Glutamatergic neuron (in vitro differentiated cells): Measurements from ENCODE around the gene PLEKHA6. TPM values are rescaled to one million over a fixed set of nuclear protein-coding genes. Genes with fewer than 3 reads are reported as not detected.

Source experiments
- DNase-seq: peaks from one replicate; pipeline ENCODE4 v3.0.0; 2022
- H3K27ac Mint-ChIP-seq: one replicate; pipeline ENCODE4 v1.8.0; 2020; ENCODE audit warnings: mild to moderate bottlenecking, mixed read lengths, inconsistent platforms; ENCODE audit not compliant: unreplicated experiment
- H3K27me3 Mint-ChIP-seq: one replicate; pipeline ENCODE4 v1.8.0; 2020; ENCODE audit warnings: mild to moderate bottlenecking, moderate library complexity, mixed read lengths, inconsistent platforms; ENCODE audit not compliant: unreplicated experiment
- H3K36me3 Mint-ChIP-seq: one replicate; pipeline ENCODE4 v1.8.0; 2020; ENCODE audit warnings: mild to moderate bottlenecking, mixed read lengths, inconsistent platforms; ENCODE audit not compliant: unreplicated experiment
- H3K4me1 Mint-ChIP-seq: one replicate; pipeline ENCODE4 v1.8.0; 2020; ENCODE audit warnings: mild to moderate bottlenecking, low read depth, mixed read lengths, inconsistent platforms; ENCODE audit not compliant: unreplicated experiment
- H3K4me3 Mint-ChIP-seq: one replicate; pipeline ENCODE4 v1.8.0; 2020; ENCODE audit warnings: mild to moderate bottlenecking, mixed read lengths, inconsistent platforms; ENCODE audit not compliant: unreplicated experiment
- H3K9me3 Mint-ChIP-seq: one replicate; pipeline ENCODE4 v1.8.0; 2020; ENCODE audit warnings: mild to moderate bottlenecking, moderate library complexity, mixed read lengths, inconsistent platforms; ENCODE audit not compliant: unreplicated experiment
- total RNA-seq: library from RNA; stranded (reverse); fragmentation: NEBNext Ultra II Directional; extraction: Animal tissue kit (Norgen Biotek cat#: 25700); gene quantifications from one replicate; pipeline ENCODE4 v1.2.1, GENCODE V29; 2021; ENCODE audit not compliant: unreplicated experiment
- TF ChIP-seq, protein P1 (sequence below): fragments of 200-600 bp; sonication (generic); IDR thresholded peaks from one replicate; pipeline ENCODE4 v1.5.0; 2021; ENCODE audit not compliant: partially characterized antibody, unreplicated experiment

Gene PLEKHA6
- total RNA-seq, 1 donor from 2014 or later: 72.7 TPM

- H3K9me3 Mint-ChIP-seq: no peaks in the 10 kb centered on the region
- no peak overlapping the region for H3K4me3 Mint-ChIP-seq
- TF ChIP-seq, protein P1, sequence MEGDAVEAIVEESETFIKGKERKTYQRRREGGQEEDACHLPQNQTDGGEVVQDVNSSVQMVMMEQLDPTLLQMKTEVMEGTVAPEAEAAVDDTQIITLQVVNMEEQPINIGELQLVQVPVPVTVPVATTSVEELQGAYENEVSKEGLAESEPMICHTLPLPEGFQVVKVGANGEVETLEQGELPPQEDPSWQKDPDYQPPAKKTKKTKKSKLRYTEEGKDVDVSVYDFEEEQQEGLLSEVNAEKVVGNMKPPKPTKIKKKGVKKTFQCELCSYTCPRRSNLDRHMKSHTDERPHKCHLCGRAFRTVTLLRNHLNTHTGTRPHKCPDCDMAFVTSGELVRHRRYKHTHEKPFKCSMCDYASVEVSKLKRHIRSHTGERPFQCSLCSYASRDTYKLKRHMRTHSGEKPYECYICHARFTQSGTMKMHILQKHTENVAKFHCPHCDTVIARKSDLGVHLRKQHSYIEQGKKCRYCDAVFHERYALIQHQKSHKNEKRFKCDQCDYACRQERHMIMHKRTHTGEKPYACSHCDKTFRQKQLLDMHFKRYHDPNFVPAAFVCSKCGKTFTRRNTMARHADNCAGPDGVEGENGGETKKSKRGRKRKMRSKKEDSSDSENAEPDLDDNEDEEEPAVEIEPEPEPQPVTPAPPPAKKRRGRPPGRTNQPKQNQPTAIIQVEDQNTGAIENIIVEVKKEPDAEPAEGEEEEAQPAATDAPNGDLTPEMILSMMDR: no peak
- no peaks in the 10 kb centered on the region for H3K27me3 Mint-ChIP-seq
- peaks cover 9% of the 10 kb centered on the region for H3K36me3 Mint-ChIP-seq
- no peaks in the 10 kb centered on the region for H3K4me1 Mint-ChIP-seq
- DNase-seq: no peak
- H3K27ac Mint-ChIP-seq: no peak overlapping the region
These were observed 187.2 kb downstream of the PLEKHA6 start for GRCh38 chr1:204172404-204173029.

DNA sequence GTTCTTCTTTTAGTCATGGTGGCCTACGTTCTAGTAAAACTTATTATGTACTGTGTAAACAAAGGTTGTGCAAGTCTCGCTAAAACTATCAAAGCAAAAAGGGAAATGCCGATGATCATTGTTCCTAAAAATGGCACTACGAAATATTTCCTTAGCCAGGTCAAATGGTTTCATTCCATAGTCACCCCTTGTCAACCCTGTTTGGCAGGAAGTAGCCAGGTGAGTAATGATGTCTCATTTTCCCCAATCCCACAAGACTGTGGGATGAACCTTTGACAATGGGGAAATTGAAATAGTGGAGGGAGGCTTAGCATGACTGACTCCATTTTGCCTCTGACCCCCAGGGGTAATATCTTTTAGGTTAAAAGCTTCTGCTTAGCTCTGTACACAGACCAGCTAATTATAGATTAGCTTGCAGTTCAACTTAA is 188.0 kb downstream of the PLEKHA6 start:
- no peaks in the 10 kb centered on the region for H3K4me1 Mint-ChIP-seq
- TF ChIP-seq, protein P1: no peak

GRCh38 chr1:204170494-204171155 is 189.1 kb downstream of the PLEKHA6 start:
- H3K36me3 Mint-ChIP-seq: peaks cover 9% of the 10 kb centered on the region
- TF ChIP-seq, protein P1: no peak
- DNase-seq: no peak
- no peaks in the 10 kb centered on the region for H3K4me1 Mint-ChIP-seq
- no peak overlapping the region for H3K27ac Mint-ChIP-seq
- no peaks in the 10 kb centered on the region for H3K9me3 Mint-ChIP-seq
- H3K4me3 Mint-ChIP-seq: no peak overlapping the region
- H3K27me3 Mint-ChIP-seq: no peaks in the 10 kb centered on the region

More for the DNA sequence above, 188.0 kb downstream of the PLEKHA6 start:
- no peaks in the 10 kb centered on the region for H3K27me3 Mint-ChIP-seq
- H3K9me3 Mint-ChIP-seq: no peaks in the 10 kb centered on the region
- no peak for DNase-seq
- no peak overlapping the region for H3K27ac Mint-ChIP-seq
- H3K4me3 Mint-ChIP-seq: no peak overlapping the region
- peaks cover 9% of the 10 kb centered on the region for H3K36me3 Mint-ChIP-seq

DNA sequence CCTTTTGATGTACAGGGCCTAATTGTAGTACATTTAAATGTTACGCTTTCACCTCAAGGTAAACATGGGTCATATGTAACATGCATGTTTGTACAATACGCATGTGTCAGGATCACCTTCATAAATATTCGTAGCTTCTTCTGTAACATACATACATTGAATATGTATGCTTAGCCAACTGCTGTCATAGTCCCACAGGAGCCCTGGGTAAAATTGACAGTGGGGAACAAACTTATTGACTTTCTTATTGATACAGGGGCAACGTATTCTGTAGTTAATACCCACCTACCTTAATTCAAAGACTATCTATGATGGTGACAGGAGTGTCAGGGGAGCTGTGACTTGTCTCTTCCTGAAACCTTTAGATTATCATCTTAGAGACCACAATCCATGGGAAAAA is 189.9 kb downstream of the PLEKHA6 start:
- Mint-ChIP-seq H3K27me3 (no peaks in the 10 kb centered on the region), H3K4me3 (no peak overlapping the region), H3K36me3 (peaks cover 9% of the 10 kb centered on the region), H3K27ac (no peak overlapping the region), H3K9me3 (no peaks in the 10 kb centered on the region), H3K4me1 (no peaks in the 10 kb centered on the region)
- no peak for DNase-seq
- TF ChIP-seq, protein P1: no peak

Other genes starting within 250 kb of the PLEKHA6 start
- 5.0 TPM for gene ETNK2, start 207.9 kb downstream of the PLEKHA6 start, total RNA-seq
- not detected for gene REN, start 193.6 kb downstream of the PLEKHA6 start, total RNA-seq
- gene KISS1, start 163.4 kb downstream of the PLEKHA6 start, total RNA-seq: not detected
- gene GOLT1A, start 145.9 kb downstream of the PLEKHA6 start, total RNA-seq: not detected
- gene PPP1R15B, start 51.9 kb upstream of the PLEKHA6 start, total RNA-seq: 45.3 TPM
- 156 TPM for gene PIK3C2B, start 134.9 kb upstream of the PLEKHA6 start, total RNA-seq
- 93.9 TPM for gene MDM4, start 156.5 kb upstream of the PLEKHA6 start, total RNA-seq